Measurements from ENCODE around the gene PPP6R2. TPM values are rescaled to one million over a fixed set of nuclear protein-coding genes. Genes with fewer than 3 reads are reported as not detected.

PPP6R2 gene
- total RNA-seq, 6 experiments from 2014 or later = 38.3 to 80.3 (median 54.4) TPM

- no peak for ATAC-seq
- no peaks in the 10 kb centered on the region for H3K27me3 ChIP-seq
- H3K9me3 ChIP-seq = no peaks in the 10 kb centered on the region
- no peak overlapping the region for H3K27ac ChIP-seq
- intact Hi-C loops (cut with DNase I) = no loop called here
- 40% methylated on average over 1 of the region's 17 CpGs for WGBS (ENCODE audit: insufficient coverage, low coverage, low lambda C conversion rate, missing lambda C conversion rate)
- no peak overlapping the region for H3K4me3 ChIP-seq
- H3K4me1 ChIP-seq = no peaks in the 10 kb centered on the region
- no peaks in the 10 kb centered on the region for H3K36me3 ChIP-seq
- DNase-seq = peak in 1 of 3 donors; percentile 47
- TF ChIP-seq POLR2A (IDR thresholded peaks at IDR 0.05) = no peak
- TF ChIP-seq CTCF (IDR thresholded peaks at IDR 0.05) = no peak
These were observed 29.5 kb upstream of the PPP6R2 start for GRCh38 chr22:50313600-50313999.

GRCh38 chr22:50314081-50314454 lies 29.1 kb upstream of the PPP6R2 start:
- intact Hi-C loops (cut with DNase I) = no loop called here
- TF ChIP-seq POLR2A (IDR thresholded peaks at IDR 0.05) = no peak
- no peak for TF ChIP-seq CTCF (IDR thresholded peaks at IDR 0.05)
- 42% methylated on average over 7 of the region's 14 CpGs for WGBS (ENCODE audit: insufficient coverage, low coverage, low lambda C conversion rate, missing lambda C conversion rate)
- DNase-seq = peak in 1 of 3 donors; percentile 45
- no peak for ATAC-seq
- Histone ChIP-seq H3K4me1 (no peaks in the 10 kb centered on the region), H3K27me3 (no peaks in the 10 kb centered on the region), H3K27ac (no peak overlapping the region), H3K4me3 (no peak overlapping the region), H3K36me3 (no peaks in the 10 kb centered on the region), H3K9me3 (no peaks in the 10 kb centered on the region)

- 29% methylated on average over 11 of the region's 33 CpGs for WGBS (ENCODE audit: insufficient coverage, low coverage, low lambda C conversion rate, missing lambda C conversion rate)
- no peaks in the 10 kb centered on the region for H3K9me3 ChIP-seq
- no peaks in the 10 kb centered on the region for H3K4me1 ChIP-seq
- H3K27me3 ChIP-seq = no peaks in the 10 kb centered on the region
- no peak overlapping the region for H3K27ac ChIP-seq
- ATAC-seq (peak; percentile 53 to 82 (median 62)), DNase-seq (peak; percentile 47 to 59 (median 58))
- H3K4me3 ChIP-seq = no peak overlapping the region
- H3K36me3 ChIP-seq = no peaks in the 10 kb centered on the region
- no peak for TF ChIP-seq POLR2A (IDR thresholded peaks at IDR 0.05)
- no peak for TF ChIP-seq CTCF (IDR thresholded peaks at IDR 0.05)
- intact Hi-C loops (cut with DNase I) = no loop called here
These were observed 28.5 kb upstream of the PPP6R2 start for GRCh38 chr22:50314455-50315288.

- ATAC-seq (no peak), DNase-seq (peak in 1 of 3 donors; percentile 38)
- Histone ChIP-seq H3K4me3 (no peak overlapping the region), H3K27ac (no peak overlapping the region), H3K4me1 (no peaks in the 10 kb centered on the region), H3K27me3 (no peaks in the 10 kb centered on the region), H3K36me3 (no peaks in the 10 kb centered on the region), H3K9me3 (no peaks in the 10 kb centered on the region)
- 84% methylated on average over 3 of the region's 18 CpGs for WGBS (ENCODE audit: insufficient coverage, low coverage, low lambda C conversion rate, missing lambda C conversion rate)
- intact Hi-C loops (cut with DNase I) = no loop called here
- TF ChIP-seq POLR2A (IDR thresholded peaks at IDR 0.05) = no peak
- TF ChIP-seq CTCF (IDR thresholded peaks at IDR 0.05) = no peak
These were observed 27.6 kb upstream of the PPP6R2 start for GRCh38 chr22:50315289-50316113.
